Measurements from ENCODE around the gene NUP205. TPM values are rescaled to one million over a fixed set of nuclear protein-coding genes. Genes with fewer than 3 reads are reported as not detected.

The NUP205 gene
- total RNA-seq, 1 donor from 2014 or later, result 183 TPM

DNA sequence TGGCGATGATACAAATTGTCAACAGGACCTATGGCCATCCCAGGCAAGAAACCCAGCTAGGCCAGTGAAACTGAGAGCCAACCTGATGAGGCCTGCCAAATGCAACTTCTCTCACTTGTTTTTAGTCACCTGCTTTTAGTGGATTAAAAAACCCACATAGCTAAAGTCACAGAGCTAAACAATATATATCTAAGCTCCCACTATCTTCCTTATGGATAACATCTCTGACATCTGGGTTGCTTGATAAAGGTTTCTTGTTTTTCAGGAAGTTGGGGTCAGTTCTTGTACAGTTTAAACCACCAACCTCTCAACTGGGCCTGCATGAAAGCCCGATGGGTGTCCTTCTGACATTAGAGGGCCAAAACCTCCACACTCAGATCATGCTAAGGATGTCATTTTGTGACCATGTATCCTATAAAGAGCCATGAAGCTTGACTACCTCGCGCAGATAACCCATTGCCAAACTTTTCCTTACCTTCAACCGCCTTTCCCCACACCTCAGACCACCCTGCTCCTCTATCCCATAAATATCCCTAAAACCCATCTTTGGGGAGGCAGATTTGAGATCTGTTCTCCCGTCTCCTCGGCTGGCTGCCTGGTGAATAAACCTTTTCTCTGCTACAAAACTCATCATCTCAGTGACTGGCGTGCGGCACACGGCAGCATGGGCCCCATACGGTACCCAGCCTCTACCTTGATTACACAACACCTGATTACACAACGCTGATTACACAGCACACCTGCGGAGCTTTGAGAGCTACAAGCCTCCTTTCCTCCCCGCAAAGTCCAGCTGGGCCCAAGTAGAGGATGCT, 103.8 kb downstream of the NUP205 start:
- Mint-ChIP-seq H3K4me3 (peak overlapping the region; percentile 99), H3K36me3 (peaks cover 3% of the 10 kb centered on the region), H3K27ac (no peak overlapping the region), H3K4me1 (peaks cover 24% of the 10 kb centered on the region), H3K9me3 (no peaks in the 10 kb centered on the region), H3K27me3 (ENCODE audit: insufficient read depth, low read depth) (peaks cover 2% of the 10 kb centered on the region)
- no peak overlapping the region for H3K9ac ChIP-seq
- no peak overlapping the region for H3K27ac ChIP-seq
- no peak for DNase-seq (ENCODE audit: low spot score)
- H3K4me2 ChIP-seq, result peak overlapping the region; percentile 68
- peaks cover 40% of the 10 kb centered on the region for H3K79me2 ChIP-seq (ENCODE audit: low read depth)
- TF ChIP-seq, protein P1, sequence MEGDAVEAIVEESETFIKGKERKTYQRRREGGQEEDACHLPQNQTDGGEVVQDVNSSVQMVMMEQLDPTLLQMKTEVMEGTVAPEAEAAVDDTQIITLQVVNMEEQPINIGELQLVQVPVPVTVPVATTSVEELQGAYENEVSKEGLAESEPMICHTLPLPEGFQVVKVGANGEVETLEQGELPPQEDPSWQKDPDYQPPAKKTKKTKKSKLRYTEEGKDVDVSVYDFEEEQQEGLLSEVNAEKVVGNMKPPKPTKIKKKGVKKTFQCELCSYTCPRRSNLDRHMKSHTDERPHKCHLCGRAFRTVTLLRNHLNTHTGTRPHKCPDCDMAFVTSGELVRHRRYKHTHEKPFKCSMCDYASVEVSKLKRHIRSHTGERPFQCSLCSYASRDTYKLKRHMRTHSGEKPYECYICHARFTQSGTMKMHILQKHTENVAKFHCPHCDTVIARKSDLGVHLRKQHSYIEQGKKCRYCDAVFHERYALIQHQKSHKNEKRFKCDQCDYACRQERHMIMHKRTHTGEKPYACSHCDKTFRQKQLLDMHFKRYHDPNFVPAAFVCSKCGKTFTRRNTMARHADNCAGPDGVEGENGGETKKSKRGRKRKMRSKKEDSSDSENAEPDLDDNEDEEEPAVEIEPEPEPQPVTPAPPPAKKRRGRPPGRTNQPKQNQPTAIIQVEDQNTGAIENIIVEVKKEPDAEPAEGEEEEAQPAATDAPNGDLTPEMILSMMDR (IDR thresholded peaks at IDR 0.05), result no peak
- TF ChIP-seq EZH2phosphoT487 (IDR thresholded peaks at IDR 0.05), result no peak
- TF ChIP-seq EZH2 (IDR thresholded peaks at IDR 0.05), result no peak
- peak overlapping the region; percentile 74 for H2AFZ ChIP-seq (replicated peaks)
- peaks cover 32% of the 10 kb centered on the region for H4K20me1 ChIP-seq (ENCODE audit: low read depth)
- H3K36me3 ChIP-seq, result no peaks in the 10 kb centered on the region
- peaks cover 28% of the 10 kb centered on the region for H3F3A ChIP-seq (ENCODE audit: low read depth)
- H3K4me3 ChIP-seq, result peak overlapping the region; percentile 70
- peaks cover 5% of the 10 kb centered on the region for H3K27me3 ChIP-seq
- no peaks in the 10 kb centered on the region for H3K9me3 ChIP-seq (ENCODE audit: low read depth)
- H3K4me1 ChIP-seq, result no peaks in the 10 kb centered on the region

DNA sequence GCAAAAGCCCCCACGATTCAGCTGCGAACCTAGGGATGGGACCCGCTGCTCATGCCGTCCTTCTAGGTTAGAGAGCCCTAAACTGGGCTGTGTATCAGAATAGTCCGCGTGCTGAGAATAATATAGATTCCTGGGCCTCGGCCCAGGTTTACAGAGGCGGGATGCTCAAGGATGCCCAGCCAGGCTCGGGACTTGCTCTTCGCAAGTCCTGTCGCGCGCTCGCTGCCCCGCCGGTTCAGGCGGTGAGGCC, 104.3 kb downstream of the NUP205 start:
- Mint-ChIP-seq H3K4me3 (peak overlapping the region; percentile 99), H3K36me3 (peaks cover 5% of the 10 kb centered on the region), H3K4me1 (peaks cover 24% of the 10 kb centered on the region), H3K27me3 (ENCODE audit: insufficient read depth, low read depth) (peaks cover 2% of the 10 kb centered on the region), H3K27ac (no peak overlapping the region), H3K9me3 (no peaks in the 10 kb centered on the region)
- Histone ChIP-seq H3K4me1 (no peaks in the 10 kb centered on the region), H3F3A (ENCODE audit: low read depth) (peaks cover 28% of the 10 kb centered on the region), H3K4me2 (peak overlapping the region; percentile 68), H3K9ac (no peak overlapping the region), H3K36me3 (no peaks in the 10 kb centered on the region), H3K4me3 (peak overlapping the region; percentile 70), H3K27ac (no peak overlapping the region), H3K27me3 (peaks cover 5% of the 10 kb centered on the region), H2AFZ (replicated peaks) (peak overlapping the region; percentile 74), H3K9me3 (ENCODE audit: low read depth) (no peaks in the 10 kb centered on the region), H4K20me1 (ENCODE audit: low read depth) (peaks cover 37% of the 10 kb centered on the region), H3K79me2 (ENCODE audit: low read depth) (peaks cover 46% of the 10 kb centered on the region)
- no peak for DNase-seq (ENCODE audit: low spot score)
- TF ChIP-seq EZH2phosphoT487 (IDR thresholded peaks at IDR 0.05) (no peak), EZH2 (IDR thresholded peaks at IDR 0.05) (no peak)
- TF ChIP-seq, protein P1 (IDR thresholded peaks at IDR 0.05), result no peak

DNA sequence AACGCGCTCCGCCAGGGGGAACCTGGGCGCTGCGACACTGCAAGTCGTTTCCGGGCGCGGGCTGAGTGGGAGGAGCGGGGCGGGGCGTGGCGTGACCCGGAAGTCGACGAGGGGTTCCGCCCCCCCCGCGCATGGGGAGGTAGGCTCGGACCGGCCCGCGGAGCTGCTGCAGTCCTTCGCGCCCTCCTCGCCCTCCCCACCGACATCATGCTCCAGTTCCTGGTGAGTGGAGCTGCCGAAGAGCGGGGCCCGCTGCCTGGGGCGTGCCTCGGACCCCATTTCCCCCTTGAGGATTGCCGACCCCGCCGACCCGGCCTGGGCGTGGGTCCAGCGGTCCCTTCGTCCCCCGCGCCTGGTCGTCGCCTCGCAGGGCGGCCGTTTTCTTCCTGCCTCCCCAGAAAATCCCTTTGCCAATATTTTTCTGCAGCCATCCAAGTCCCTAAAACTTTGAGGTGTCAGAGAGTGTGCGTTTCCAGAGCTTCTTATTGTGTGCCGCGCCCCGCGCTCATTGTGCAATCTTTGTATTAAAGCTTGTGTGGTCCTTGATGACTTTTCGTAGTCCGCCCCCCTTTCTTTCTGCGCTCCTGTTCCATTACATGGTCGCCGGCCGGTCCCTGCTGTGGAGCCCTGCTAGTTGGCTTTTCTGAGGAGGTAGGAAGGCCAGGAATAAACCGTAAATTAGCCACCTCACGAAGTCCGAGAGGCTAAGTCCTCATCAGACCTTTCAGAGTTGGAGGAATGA, 104.8 kb downstream of the NUP205 start, which contains the start of gene STMP1:
Gene STMP1, plus strand, starts transcription at position 142 of the 742 bp plus-strand sequence.
- Mint-ChIP-seq H3K27ac (peak within 1 kb of the TSS; percentile 94), H3K27me3 (ENCODE audit: insufficient read depth, low read depth) (peaks cover 2% of the 10 kb centered on the region), H3K4me1 (peaks cover 24% of the 10 kb centered on the region), H3K9me3 (no peaks in the 10 kb centered on the region), H3K4me3 (peak within 1 kb of the TSS; percentile 99), H3K36me3 (peaks cover 5% of the 10 kb centered on the region)
- no peaks in the 10 kb centered on the region for H3K36me3 ChIP-seq
- H3K4me2 ChIP-seq, result peak within 1 kb of the TSS; percentile 73
- peaks cover 51% of the 10 kb centered on the region for H3K79me2 ChIP-seq (ENCODE audit: low read depth)
- no peaks in the 10 kb centered on the region for H3K4me1 ChIP-seq
- H4K20me1 ChIP-seq (ENCODE audit: low read depth), result peaks cover 37% of the 10 kb centered on the region
- peak within 1 kb of the TSS; percentile 47 for H3K9ac ChIP-seq
- TF ChIP-seq, protein P1 (IDR thresholded peaks at IDR 0.05), result peak; percentile 70
- TF ChIP-seq EZH2 (IDR thresholded peaks at IDR 0.05), result no peak
- TF ChIP-seq EZH2phosphoT487 (IDR thresholded peaks at IDR 0.05), result no peak
- H2AFZ ChIP-seq (replicated peaks), result peak within 1 kb of the TSS; percentile 74
- peak; percentile 97 for DNase-seq (ENCODE audit: low spot score)
- peak within 1 kb of the TSS; percentile 70 for H3K4me3 ChIP-seq
- H3K27me3 ChIP-seq, result peaks cover 5% of the 10 kb centered on the region
- H3K9me3 ChIP-seq (ENCODE audit: low read depth), result no peaks in the 10 kb centered on the region
- H3F3A ChIP-seq (ENCODE audit: low read depth), result peaks cover 28% of the 10 kb centered on the region
- peak within 1 kb of the TSS; percentile 3 for H3K27ac ChIP-seq

Measured in neural progenitor cell (in vitro differentiated cells).